SK-N-SH (cell line): ENCODE results near the gene C14orf119. TPM values are rescaled to one million over a fixed set of nuclear protein-coding genes. Genes with fewer than 3 reads are reported as not detected.

ENCODE experiments used
- CTCF ChIA-PET: fragments of 300-600, 350-600 bp; formaldehyde crosslinking; extraction: SDS; loops from one replicate; lab custom pipeline; 2021; lab: Yijun Ruan, JAX
- POLR2A ChIA-PET: fragments of 350-600 bp; sonication (Branson Sonifier 250); formaldehyde crosslinking; extraction: SDS; loops from one replicate; lab custom pipeline; 2020; ENCODE audit warnings: antibody characterized with exemption, inconsistent platforms; lab: Yijun Ruan, JAX
- DNase-seq: peaks from one replicate; pipeline ENCODE4 v3.0.0; 2012
- H2AFZ ChIP-seq: fragments of 200-600 bp; sonication (generic); 2 replicates; pipeline ENCODE4 v1.8.1; 2016; ENCODE audit warnings: antibody characterized with exemption, mild to moderate bottlenecking, low read depth
- H3F3A ChIP-seq: fragments of 200-600 bp; sonication (generic); replicated peaks from 2 replicates; pipeline ENCODE3; 2016; ENCODE audit warnings: antibody characterized with exemption, mild to moderate bottlenecking; ENCODE audit not compliant: insufficient read depth
- H3K27ac ChIP-seq, 2 experiments: fragments of 200-500 bp in 1 of 2; fragments of 200-600 bp in 1 of 2; sonication (Bioruptor generic) in 1 of 2; sonication (generic), shearing (Covaris generic) in 1 of 2; 2 replicates each; pipeline versions ENCODE4 v1.5.1 to v1.6.1; 2014 to 2016; ENCODE audit warnings: low read depth in 2 of 2, inconsistent platforms in 1 of 2, low read length in 1 of 2, mild to moderate bottlenecking in 1 of 2, mixed read lengths in 1 of 2
- H3K27me3 ChIP-seq: fragments of 200-600 bp; sonication (generic), shearing (Covaris generic); 2 replicates; pipeline ENCODE4 v1.6.1; 2016; ENCODE audit warnings: mixed run types; ENCODE audit not compliant: insufficient read depth
- H3K36me3 ChIP-seq, 2 experiments: fragments of 200-500 bp in 1 of 2; fragments of 200-600 bp in 1 of 2; sonication (Bioruptor generic) in 1 of 2; sonication (generic) in 1 of 2; replicated peaks in 1 of 2; 2 replicates each; pipeline versions ENCODE3 to v1.5.1; 2014 to 2016; ENCODE audit warnings: low read length in 1 of 2, mild to moderate bottlenecking in 1 of 2; ENCODE audit not compliant: insufficient read depth in 2 of 2, control insufficient read depth in 1 of 2
- H3K4me1 ChIP-seq, 2 experiments: fragments of 200-500 bp in 1 of 2; fragments of 200-600 bp in 1 of 2; sonication (Bioruptor generic) in 1 of 2; sonication (generic), shearing (Covaris generic) in 1 of 2; 2 replicates each; pipeline versions ENCODE4 v1.5.1 to v1.6.1; 2014 to 2016; ENCODE audit warnings: low read depth in 1 of 2, low read length in 1 of 2, mixed run types in 1 of 2; ENCODE audit not compliant: insufficient read depth in 2 of 2, control insufficient read depth in 1 of 2
- H3K4me2 ChIP-seq: fragments of 200-600 bp; sonication (generic), shearing (Covaris generic); 2 replicates; pipeline ENCODE4 v1.6.1; 2017; ENCODE audit warnings: mixed run types
- H3K4me3 ChIP-seq, 2 experiments: fragments of 200-500 bp in 1 of 2; fragments of 200-600 bp in 1 of 2; sonication (Bioruptor generic) in 1 of 2; sonication (generic), shearing (Covaris generic) in 1 of 2; 2 replicates each; pipeline versions ENCODE4 v1.5.1 to v1.8.1; 2014 to 2016; ENCODE audit warnings: low read depth in 2 of 2, inconsistent platforms in 1 of 2, low read length in 1 of 2, mild to moderate bottlenecking in 1 of 2, mixed read lengths in 1 of 2, moderate library complexity in 1 of 2
- H3K79me2 ChIP-seq: fragments of 200-600 bp; sonication (generic); 2 replicates; pipeline ENCODE4 v1.8.1; 2017; ENCODE audit warnings: mild to moderate bottlenecking; ENCODE audit not compliant: insufficient read depth
- H3K9ac ChIP-seq: fragments of 200-600 bp; sonication (generic); 2 replicates; pipeline ENCODE4 v1.6.1; 2017; ENCODE audit warnings: mixed run types
- H3K9me2 ChIP-seq: fragments of 200-600 bp; sonication (generic); 2 replicates; pipeline ENCODE4 v1.6.1; 2017; ENCODE audit warnings: mixed run types
- H3K9me3 ChIP-seq: fragments of 200-600 bp; sonication (generic); 2 replicates; pipeline ENCODE4 v1.6.1; 2017; ENCODE audit warnings: mixed run types, mild to moderate bottlenecking, moderate library complexity
- H4K20me1 ChIP-seq: fragments of 200-600 bp; sonication (generic); 2 replicates; pipeline ENCODE4 v1.6.1; 2017; ENCODE audit warnings: mild to moderate bottlenecking, mixed run types; ENCODE audit not compliant: insufficient read depth
- CHD2 ChIP-seq: fragments of 150-350 bp; IDR thresholded peaks from 2 replicates; pipeline ENCODE4 v1.6.1; 2018; ENCODE audit warnings: low read length; ENCODE audit not compliant: partially characterized antibody
- CTCF ChIP-seq: fragments of 200-600 bp; sonication (generic); IDR thresholded peaks from 2 replicates; pipeline ENCODE4 v1.6.1; 2017; ENCODE audit warnings: antibody characterized with exemption, mild to moderate bottlenecking, moderate library complexity
- ELF1 ChIP-seq: IDR thresholded peaks from 2 replicates; pipeline ENCODE4 v1.4.0; 2012
- EP300 ChIP-seq, 2 experiments: IDR thresholded peaks; 2 replicates each; pipeline versions ENCODE4 v1.4.0 to v1.6.1; 2012; ENCODE audit warnings: borderline replicate concordance in 1 of 2, low read depth in 1 of 2, low read length in 1 of 2
- FOSL2 ChIP-seq: IDR thresholded peaks from 2 replicates; pipeline ENCODE4 v1.4.0; 2012; ENCODE audit warnings: low read depth, mild to moderate bottlenecking, moderate library complexity, borderline replicate concordance
- FOXJ3 ChIP-seq: sonication (generic); formaldehyde crosslinking; IDR thresholded peaks from 2 replicates; pipeline ENCODE4 v1.5.1; 2020; ENCODE audit warnings: mild to moderate bottlenecking, missing genetic modification reagents
- GABPA ChIP-seq: IDR thresholded peaks from 2 replicates; pipeline ENCODE4 v1.4.0; 2012; ENCODE audit warnings: low read depth, mild to moderate bottlenecking
- IRF3 ChIP-seq: fragments of 150-350 bp; IDR thresholded peaks from 2 replicates; pipeline ENCODE4 v1.6.1; 2016; ENCODE audit warnings: mild to moderate bottlenecking, low read depth, low read length
- MAX ChIP-seq: IDR thresholded peaks from 2 replicates; pipeline ENCODE4 v1.4.0; 2012; ENCODE audit warnings: low read depth
- MXI1 ChIP-seq: IDR thresholded peaks from 2 replicates; pipeline ENCODE4 v1.6.1; 2012; ENCODE audit warnings: mild to moderate bottlenecking, low read depth, low read length, improper control_type of control experiment
- NRF1 ChIP-seq: IDR thresholded peaks from 2 replicates; pipeline ENCODE4 v1.6.1; 2012; ENCODE audit warnings: low read depth, mild to moderate bottlenecking, low read length
- PBX3 ChIP-seq: IDR thresholded peaks from 2 replicates; pipeline ENCODE4; 2012
- POLR2AphosphoS5 ChIP-seq: IDR thresholded peaks from 2 replicates; pipeline ENCODE4 v1.6.1; 2012; ENCODE audit warnings: low read depth, low read length
- RCOR1 ChIP-seq: fragments of 150-350 bp; IDR thresholded peaks from 2 replicates; pipeline ENCODE4 v1.6.1; 2017; ENCODE audit warnings: antibody characterized with exemption, low read length
- RXRA ChIP-seq: IDR thresholded peaks from 2 replicates; pipeline ENCODE4 v1.4.0; 2012; ENCODE audit warnings: low read depth, mild to moderate bottlenecking, borderline replicate concordance
- SIN3A ChIP-seq: IDR thresholded peaks from 2 replicates; pipeline ENCODE4 v1.6.1; 2012; ENCODE audit warnings: low read depth, mild to moderate bottlenecking, low read length, moderate library complexity, borderline replicate concordance
- TAF1 ChIP-seq: IDR thresholded peaks from 2 replicates; pipeline ENCODE4 v1.6.1; 2012; ENCODE audit warnings: low read depth, mild to moderate bottlenecking, low read length, moderate library complexity, borderline replicate concordance
- TCF12 ChIP-seq: IDR thresholded peaks from 2 replicates; pipeline ENCODE4 v1.4.0; 2012
- TEAD4 ChIP-seq: IDR thresholded peaks from 2 replicates; pipeline ENCODE4 v1.4.0; 2012; ENCODE audit warnings: mild to moderate bottlenecking, borderline replicate concordance; ENCODE audit not compliant: insufficient read depth
- YY1 ChIP-seq: IDR thresholded peaks from 2 replicates; pipeline ENCODE4 v1.4.0; 2012; ENCODE audit warnings: low read depth, mild to moderate bottlenecking
- ZBTB33 ChIP-seq: IDR thresholded peaks from 2 replicates; pipeline ENCODE4 v1.4.0; 2012; ENCODE audit warnings: low read depth, borderline replicate concordance
- WGBS: methylation state at CpG from one replicate; pipeline ENCODE4 v1.1.6; 2017; ENCODE audit warnings: low lambda C conversion rate; 5-methylcytosine and 5-hydroxymethylcytosine counted together
- polyA plus RNA-seq, 3 experiments: library from polyadenylated mRNA; depleted of rRNA; stranded (reverse); fragments of >200 nt; gene quantifications; 2 replicates each; pipeline ENCODE4 v1.2.3, GENCODE V29; 2012
- TF ChIP-seq, protein P1 (sequence below): fragments of 150-350 bp; IDR thresholded peaks from 2 replicates; pipeline ENCODE4 v1.6.1; 2017; ENCODE audit warnings: antibody characterized with exemption, low read length, low read depth, borderline replicate concordance

C14orf119 gene
- polyA plus RNA-seq, 1 of the 3 experiments (the other 2 are of a cell fraction) = 55.2 TPM

DNA sequence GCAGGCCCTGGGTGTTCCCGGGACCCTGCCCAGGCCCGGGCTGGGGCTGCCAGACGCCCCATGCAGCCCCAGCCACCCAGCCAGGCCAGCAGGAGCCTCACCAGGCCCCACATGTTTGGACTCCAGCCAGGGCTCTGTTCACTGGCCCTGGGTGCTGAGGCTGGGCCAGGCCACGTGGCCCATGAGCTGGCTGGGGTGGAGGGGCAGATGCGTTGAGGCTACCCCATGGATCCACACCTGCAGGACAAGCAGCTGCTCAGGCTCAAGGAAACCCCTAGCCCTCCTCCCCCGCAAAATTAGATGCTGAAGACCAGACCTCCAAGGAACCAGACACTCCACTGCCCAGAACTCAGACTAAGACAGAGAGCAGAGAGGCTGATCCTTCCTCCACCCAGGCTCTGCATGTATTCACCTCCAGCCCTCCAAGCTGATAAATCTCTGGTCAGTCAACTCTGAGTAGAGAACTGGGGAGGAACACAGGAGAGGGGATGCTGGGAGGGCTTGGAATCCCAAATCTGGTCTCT lies 39.6 kb upstream of the C14orf119 start:
- CTCF ChIA-PET = interaction anchor here (0.6 to 33.1 kb wide), 19 partner anchors 9 to 672 kb away, joined by 3 to 1566 read pairs (median 4); partner anchors contain the start of genes AJUBA, PRMT5 and PSMB5
- Histone ChIP-seq H3K4me2 (peak overlapping the region; percentile 96), H3K9ac (no peak overlapping the region), H4K20me1 (no peaks in the 10 kb centered on the region; the same call in 1 of the 2 replicates), H3K27ac (peak overlapping the region in 1 of 2 experiments; percentile 90; a peak in 2 of 4 replicates), H3K9me2 (no peaks in the 10 kb centered on the region), H3K4me1 (peaks cover 14 to 26% of the 10 kb centered on the region in 2 experiments; a peak in 3 of 4 replicates), H3K4me3 (peak overlapping the region in 1 of 2 experiments; percentile 82; a peak in 2 of 4 replicates), H3K79me2 (peaks cover 6% of the 10 kb centered on the region; the same call in 1 of the 2 replicates), H3K36me3 (peaks cover 14 to 25% of the 10 kb centered on the region in 2 experiments), H3F3A (peaks cover 34% of the 10 kb centered on the region), H3K27me3 (no peaks in the 10 kb centered on the region), H2AFZ (no peak overlapping the region), H3K9me3 (no peaks in the 10 kb centered on the region)
- 50% methylated on average over 1 of the region's 6 CpGs for WGBS
- DNase-seq = peak; percentile 96
- POLR2A ChIA-PET = interaction anchor here (0.9 to 3.9 kb wide), 7 partner anchors 10 to 73 kb away, joined by 3 to 33 read pairs (median 6); partner anchors contain the start of genes AJUBA and PSMB5
- TF ChIP-seq GABPA (no peak), NRF1 (no peak), POLR2AphosphoS5 (no peak), FOSL2 (no peak), FOXJ3 (no peak; the same call in 1 of the 2 replicates), MAX (peak; percentile 87), TAF1 (no peak), IRF3 (no peak), CTCF (no peak), YY1 (no peak), RCOR1 (peak; percentile 67), PBX3 (no peak), ZBTB33 (no peak), RXRA (no peak), ELF1 (no peak), EP300 (IDR thresholded peaks at IDR 0.05; ENCODE audit: borderline replicate concordance in 1 of 2, low read depth in 1 of 2, low read length in 1 of 2) (peak in 1 of 2 experiments; percentile 38; a peak in 1 of 4 replicates), SIN3A (no peak), MXI1 (peak; percentile 98), TCF12 (peak; percentile 46; the same call in 1 of the 2 replicates), TEAD4 (no peak), CHD2 (peak; percentile 74)
- TF ChIP-seq, protein P1, sequence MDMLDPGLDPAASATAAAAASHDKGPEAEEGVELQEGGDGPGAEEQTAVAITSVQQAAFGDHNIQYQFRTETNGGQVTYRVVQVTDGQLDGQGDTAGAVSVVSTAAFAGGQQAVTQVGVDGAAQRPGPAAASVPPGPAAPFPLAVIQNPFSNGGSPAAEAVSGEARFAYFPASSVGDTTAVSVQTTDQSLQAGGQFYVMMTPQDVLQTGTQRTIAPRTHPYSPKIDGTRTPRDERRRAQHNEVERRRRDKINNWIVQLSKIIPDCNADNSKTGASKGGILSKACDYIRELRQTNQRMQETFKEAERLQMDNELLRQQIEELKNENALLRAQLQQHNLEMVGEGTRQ = peak; percentile 47; the same call in 1 of the 2 replicates
